Astrocyte of the hippocampus (primary cell): ENCODE results near the gene MTX2.

Experiments
- DNase-seq: peaks from one replicate; pipeline ENCODE4 v3.0.0; 2011; ENCODE audit warnings: low read depth, low spot score

The MTX2 gene

DNA sequence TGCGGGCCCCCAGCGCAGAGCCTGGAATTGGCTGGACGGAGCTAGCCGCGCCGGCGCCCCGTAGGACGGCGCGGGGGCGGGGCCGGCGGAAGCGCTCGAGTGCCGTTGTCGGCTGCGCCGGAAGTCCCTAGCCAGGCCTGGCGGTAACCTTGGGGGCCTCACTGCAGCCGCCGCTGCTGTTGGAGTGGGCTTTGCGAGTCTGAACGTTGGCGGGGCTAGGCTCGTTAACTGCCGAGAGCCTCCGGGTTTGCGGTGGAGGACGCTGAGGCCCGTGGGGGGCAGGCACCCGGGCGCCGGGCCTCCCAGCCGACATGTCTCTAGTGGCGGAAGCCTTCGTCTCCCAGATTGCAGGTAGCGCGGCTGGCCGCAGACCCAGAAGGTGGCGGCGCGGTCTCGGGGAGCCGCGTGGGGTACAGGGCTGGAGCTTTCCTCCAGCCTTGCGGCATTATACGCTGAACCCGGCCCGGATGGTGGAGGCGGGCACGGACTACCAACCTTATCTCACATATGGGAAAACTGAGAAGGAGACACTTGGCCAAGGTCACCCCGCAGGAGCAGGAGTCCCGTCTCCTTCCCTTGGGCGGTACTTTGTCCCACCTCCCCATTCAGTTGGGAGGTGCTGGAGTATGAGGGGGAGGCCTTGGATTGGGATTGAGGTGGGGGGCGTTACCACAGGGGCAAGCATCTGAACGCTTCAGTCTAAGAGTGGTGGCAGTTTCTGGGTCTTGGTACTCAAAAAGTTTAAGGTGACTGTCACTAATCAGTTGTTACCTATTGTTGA lies at the start of gene MTX2:
Gene MTX2 (plus strand): TSS at position 124 of the 781 bp plus-strand sequence. CDS start 188 bp downstream, at position 312.
- DNase-seq: peak; percentile 89

DNA sequence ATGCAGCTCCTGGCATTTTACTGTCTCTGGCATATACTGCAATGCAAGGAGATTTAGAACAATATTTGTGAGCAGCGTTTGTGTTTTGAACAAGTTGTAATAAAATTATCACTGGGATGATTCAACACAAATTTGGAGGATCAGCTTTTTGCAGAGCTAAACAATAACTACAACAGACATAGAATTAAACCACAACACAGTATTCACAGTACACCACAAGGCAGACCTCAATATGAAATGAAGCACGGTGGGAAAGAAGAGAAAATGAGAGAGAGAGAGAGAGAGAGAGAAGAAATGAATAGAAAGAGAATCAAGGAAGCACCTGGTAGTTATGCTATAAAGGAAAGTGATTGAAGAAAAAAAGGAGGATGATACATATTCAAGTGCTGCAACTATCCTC lies 41.4 kb upstream of the MTX2 start:
- no peak for DNase-seq

DNA sequence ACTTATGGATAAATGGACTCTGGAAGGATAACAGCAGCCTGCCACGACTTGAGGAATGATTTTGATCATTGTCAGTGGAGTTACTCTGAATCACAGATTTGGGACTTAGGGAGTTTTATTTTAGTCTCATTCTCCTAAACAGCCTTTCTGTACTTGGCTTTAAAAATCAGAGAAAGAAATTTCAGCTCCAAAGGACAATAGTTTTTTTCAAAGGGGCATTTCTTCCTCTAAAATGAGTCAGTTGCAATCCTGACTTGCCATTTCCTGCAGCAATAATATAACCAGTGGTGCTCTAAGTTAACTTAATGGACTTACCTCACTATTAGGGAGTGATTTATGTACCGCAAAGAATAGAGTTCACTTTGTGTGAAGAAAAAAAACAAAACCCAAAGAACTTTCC lies 35.1 kb upstream of the MTX2 start:
- no peak for DNase-seq

DNA sequence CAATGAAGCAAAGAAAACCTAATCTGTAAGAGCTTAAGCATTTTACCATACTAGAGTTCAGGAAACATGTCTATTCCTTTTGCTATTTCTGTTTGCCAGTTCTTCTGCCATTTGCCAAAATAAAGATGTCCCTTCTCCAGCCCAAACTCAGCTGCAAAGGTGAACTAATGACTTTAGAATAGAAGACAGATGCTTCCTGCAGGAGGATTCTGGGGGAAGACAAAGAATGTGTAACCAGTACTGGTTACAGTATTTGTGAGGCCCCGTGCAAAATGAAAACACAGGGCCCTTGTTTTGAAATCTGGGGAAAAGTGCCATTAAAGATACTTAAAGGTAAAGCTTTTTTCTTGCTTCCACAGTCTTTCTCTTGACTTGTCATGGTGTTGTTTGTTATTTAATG lies 34.3 kb upstream of the MTX2 start:
- no peak for DNase-seq

DNA sequence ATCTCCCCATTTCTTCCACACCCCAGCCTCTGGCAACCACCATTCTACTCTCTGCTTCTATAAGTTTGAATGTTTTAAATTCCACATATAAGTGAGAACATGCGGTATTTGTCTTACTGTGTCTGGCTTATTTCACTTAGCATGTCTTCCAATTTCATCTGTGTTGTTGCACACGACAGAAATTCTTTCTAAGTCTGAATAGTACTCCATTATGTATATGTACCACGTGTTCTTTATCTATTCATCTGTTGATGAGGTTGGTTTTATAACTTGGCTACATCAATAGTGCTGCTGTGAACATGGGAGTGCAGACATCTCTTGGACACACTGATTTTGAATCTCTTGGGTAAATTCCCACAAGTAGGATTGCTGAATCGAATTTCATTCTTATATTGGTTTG lies 31.8 kb upstream of the MTX2 start:
- no peak for DNase-seq

DNA sequence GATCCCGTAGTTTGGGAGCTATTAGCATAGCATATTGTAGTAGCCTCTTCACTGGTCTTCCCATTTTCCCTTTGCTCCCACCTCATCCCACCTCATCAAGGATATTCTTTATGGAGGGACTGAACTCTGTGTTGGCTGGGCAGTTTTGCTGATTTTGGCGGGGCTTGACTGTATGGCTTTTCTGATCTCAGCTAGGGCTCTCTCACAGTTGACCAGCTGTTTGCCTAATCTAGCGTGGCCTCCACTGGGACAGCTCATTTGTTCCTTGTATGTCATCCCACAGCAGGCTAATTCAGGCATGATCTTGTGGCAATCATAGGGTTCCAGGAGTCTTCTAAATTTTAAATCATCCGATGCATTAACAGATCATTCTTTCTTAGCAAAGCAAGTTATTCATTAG lies 30.2 kb upstream of the MTX2 start:
- no peak for DNase-seq

DNA sequence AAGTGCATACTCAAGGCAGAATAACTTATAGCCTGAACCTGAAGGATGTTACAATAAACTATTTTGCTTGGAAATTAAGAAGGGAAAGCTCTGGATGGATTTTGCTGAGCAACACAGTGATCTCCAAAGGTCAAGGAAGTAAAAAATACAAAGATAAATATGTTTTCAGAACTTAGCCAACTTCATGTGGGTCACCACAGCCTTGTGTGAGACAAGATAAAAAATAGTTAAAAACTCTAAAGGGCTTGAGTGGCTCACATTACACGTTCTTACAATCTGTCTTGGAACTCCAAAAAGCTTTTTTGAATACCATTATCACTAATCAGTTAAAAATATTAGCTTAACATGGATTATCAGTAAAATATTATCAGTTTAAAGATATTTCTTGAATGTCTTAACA lies 28.9 kb upstream of the MTX2 start:
- no peak for DNase-seq

DNA sequence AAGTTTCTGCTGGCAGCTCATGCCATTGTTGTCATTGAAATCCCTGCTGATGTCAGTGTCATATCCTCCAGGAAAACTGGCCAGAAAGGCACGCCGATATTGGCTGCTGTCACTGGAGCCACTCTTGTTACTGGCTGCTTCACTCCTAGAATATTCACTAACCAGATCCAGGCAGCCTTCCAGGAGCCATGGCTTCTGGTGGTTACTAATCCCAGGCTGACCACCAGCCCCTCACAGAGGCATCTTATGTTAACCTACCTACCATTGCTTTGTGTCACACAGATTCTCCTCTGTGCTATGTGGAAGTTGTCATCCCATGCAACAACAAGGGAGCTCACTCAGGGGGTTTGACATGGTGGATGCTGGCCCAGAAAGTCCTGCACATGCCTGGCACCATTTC lies 27.0 kb upstream of the MTX2 start:
- DNase-seq: no peak

DNA sequence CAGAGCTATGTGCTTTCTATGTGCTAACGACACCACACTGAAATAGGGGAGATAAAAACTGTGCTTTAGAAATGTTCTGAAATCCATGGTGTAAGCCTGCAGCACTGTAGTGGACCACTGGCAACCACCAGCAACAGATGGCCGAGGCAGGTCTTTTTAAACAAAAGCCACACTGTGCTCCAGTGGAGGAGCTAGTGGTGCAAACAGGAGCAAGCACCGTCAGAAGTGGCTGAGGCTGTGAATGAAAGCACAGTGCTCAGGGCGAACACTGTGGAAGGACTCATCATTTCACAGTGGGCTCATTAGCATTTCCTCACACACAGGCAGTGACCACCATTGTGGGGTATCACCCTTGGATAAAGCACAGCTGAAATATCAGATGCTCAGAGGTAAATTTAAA lies 22.9 kb upstream of the MTX2 start:
- no peak for DNase-seq

DNA sequence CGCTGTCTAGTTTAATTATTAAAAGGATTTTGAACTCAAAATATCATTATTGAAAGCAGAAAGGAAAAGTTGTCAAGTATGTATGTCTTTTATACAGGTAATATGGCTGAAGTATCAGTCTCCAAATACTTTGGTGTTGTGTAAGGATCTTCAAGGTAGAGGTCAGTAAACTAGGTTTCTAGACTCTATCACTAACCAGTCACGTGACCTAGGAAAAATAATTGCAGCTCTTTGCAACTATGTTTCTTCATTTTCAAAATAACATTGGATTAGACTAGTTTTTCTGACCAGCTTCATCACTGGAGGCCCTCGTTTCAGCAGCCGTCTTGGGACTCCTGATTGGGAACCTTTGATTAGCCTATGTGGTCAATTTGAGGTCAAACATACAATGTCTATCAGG lies 21.4 kb upstream of the MTX2 start:
- DNase-seq: no peak

DNA sequence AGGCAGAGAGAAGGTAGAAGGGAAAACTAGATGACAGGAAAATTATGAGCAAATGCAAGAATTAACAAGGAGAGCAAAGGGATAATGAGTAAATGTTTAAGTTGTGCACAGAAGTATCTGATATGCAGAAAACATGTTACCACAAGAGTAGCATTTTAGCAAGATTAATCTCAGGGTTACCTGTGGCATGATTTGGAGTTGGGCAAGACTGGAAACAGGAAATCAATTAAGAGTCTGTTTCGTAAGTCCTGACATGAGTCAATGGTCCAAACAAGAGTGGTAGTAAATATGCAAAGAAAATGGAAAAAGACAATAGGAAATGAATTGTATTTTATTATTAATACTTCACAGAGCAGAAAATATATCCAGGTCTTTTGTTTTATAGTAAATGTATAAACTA lies 17.3 kb upstream of the MTX2 start:
- no peak for DNase-seq

DNA sequence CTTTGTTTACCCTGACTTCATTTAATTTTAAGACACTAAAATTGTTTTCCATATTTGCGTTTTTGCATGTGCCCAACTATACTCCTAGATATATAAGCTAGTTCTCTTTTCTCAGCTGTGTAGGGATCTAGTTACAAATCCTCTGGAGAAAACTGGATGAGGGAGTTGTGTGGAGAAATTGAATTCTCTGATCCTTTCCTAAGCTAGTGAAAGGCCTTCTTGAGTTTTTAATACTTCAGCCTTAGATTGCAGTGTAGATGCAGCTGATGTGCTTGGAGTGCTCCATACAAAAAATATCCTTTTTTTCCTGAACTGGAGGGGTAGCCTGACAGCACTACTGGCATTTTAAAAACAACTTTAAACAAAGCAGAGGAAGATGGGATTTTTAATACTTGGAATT lies 8.6 kb upstream of the MTX2 start:
- no peak for DNase-seq

DNA sequence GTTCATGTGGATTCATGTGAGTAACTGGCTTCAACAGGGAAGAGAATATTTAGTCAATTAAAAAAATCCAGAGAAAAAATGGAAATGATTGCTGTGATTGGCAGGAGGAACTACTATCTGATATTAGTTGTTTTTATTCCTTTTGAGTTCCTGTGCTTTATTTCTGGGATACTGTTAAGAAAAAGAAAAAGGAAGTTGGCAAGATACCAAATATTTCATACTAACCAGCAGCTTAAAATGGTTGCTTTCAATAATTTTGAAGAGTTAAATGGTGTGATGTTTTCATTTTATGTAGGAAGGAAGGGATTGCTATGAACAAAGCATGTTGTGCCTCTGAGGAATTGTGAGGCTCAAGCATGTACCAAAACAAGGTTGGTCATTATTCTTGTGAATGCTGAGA lies 8.1 kb upstream of the MTX2 start:
- no peak for DNase-seq

DNA sequence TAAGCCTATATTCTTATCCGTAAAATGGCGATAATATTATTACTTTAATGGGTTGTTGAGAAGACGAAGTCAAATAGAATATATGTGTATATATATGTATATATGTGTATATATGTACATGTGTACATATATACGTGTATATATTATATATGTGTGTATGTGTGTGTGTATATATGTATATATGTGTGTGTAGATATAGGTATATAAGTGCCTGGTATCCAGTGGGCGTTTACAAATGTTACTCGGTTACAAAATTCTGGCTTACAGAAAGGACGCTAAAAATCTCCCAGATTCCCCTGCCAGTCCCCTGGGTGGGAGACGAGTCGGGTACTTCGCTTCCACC lies 295 bp upstream of the MTX2 start:
- DNase-seq: no peak

DNA sequence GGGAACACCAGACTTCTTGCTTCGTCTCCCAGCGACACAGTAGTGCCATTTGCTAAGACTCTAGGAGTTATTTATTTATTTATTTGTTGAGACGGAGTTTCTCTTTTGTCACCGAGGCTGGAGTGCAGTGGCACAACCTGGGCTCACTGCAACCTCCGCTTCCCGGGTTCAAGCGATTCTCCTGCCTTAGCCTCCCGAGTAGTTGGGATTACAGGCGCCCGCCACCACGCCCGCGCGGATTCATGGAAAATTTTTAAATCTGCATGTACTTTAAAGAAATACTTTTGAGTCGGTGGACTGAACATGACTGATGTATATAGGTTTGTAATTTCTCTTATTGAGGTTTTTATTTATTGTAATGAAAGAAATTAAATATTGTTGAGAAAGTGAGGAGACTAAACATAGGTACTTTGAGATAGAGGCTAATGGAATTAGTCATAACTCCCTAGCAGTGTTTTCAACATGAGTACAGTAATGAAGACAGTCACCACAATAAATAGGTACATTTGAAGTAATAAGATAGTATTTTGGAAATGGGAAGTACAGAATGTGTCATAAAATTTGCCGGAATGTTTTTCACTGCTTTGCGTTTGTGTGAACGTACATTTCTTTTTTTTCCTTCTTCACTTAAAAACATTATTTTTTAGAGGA lies 983 bp downstream of the MTX2 start:
- DNase-seq: no peak

DNA sequence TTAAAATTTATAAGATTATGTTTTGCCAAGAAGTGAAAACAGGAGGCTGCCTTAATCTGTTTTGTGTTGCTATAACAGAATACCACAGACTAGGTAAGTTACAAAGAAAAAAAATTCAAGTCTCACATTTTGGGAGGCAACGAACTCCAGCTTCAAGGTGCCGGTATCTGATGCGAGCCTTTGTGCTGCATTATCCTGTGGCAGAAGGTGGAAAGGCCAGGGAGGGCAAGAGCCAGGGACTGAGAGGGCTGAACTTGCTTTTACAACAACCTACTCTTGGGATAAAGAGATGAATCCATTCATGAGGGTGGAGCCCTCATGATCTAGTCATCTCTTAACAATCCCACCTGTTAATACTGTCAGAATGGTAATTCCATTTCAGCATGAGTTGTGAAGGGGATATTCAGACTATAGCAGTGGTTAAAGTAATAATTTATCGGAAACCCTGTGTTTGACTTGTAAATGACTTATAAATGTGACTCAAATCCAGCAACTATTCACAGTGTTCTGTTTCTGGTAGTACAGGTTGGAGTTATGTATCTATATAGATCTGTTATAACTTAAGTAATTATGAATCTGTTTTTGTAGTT lies 3.7 kb downstream of the MTX2 start:
- DNase-seq: no peak

DNA sequence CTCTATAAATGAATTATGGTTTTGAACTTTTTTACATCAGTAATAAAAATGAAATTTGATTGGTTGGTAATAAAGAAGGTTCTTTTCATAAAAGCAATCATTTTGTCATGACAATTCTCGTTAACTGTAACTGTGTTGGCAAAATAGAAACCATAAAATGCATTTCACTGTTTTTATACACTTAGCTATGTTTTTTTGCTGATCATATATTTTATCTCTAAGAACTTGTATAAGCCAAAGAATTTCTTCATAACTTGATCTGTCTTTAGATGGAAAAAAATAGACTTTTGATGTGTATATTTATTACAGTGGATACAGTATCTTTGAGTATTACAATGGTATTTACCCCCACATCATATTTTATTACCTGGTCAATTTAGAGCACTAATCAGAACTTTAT lies 9.7 kb downstream of the MTX2 start:
- DNase-seq: no peak

DNA sequence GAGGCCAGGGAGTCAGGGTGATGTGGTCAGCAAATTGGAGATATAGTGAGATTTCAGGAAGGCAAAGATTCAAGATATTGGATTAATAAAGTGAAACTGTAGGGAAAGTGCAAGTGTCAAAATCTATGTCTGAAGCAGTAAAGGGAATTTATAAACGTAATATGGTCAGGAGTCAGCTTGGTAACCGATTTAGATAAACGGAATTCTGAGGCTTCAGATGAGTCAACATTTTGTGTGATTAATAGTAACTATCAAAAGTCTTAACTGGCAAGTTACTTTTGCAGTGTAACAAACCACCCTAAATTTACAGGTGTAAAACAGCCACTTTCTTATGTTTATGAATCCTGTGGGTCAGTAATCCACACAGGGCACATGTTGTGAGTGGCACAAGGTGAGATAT lies 10.9 kb downstream of the MTX2 start:
- DNase-seq: no peak

DNA sequence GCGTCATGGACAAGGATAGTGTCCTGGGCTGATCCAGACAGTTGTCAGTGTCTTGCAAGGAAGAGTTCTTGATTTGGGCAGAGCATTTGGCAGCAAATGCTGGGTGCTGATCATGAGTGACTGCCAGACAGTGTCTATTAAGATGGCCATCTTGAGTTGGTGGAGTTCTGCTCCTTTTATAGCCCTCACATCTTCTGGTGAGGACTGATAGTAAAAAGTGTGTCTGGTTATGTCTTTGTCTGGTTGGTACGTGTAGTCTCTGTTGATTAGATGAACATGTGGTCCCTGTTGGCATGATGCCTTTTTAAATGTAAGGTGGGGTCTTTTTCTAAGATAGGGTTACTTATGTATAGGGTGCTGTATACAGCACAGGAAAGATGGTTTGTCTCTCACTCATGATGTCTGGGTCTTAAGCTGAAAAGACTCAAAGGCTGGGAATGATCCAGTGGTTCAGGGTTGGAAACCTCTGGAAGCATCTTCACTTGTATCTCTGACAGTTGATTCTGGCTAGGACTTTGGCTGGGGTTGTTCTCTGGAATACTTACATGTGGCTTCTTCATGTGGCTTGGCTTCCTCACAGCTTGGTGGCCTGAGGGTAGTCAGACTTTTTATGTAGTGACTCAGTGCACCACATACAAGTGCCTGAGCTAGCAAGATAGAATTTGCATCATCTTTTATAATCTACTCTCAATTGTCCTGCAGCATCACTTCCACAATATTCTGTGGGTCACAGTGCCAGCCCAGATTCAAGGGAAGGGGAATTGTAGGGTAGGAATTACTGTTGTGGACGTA lies 11.8 kb downstream of the MTX2 start:
- peak; percentile 27 for DNase-seq

DNA sequence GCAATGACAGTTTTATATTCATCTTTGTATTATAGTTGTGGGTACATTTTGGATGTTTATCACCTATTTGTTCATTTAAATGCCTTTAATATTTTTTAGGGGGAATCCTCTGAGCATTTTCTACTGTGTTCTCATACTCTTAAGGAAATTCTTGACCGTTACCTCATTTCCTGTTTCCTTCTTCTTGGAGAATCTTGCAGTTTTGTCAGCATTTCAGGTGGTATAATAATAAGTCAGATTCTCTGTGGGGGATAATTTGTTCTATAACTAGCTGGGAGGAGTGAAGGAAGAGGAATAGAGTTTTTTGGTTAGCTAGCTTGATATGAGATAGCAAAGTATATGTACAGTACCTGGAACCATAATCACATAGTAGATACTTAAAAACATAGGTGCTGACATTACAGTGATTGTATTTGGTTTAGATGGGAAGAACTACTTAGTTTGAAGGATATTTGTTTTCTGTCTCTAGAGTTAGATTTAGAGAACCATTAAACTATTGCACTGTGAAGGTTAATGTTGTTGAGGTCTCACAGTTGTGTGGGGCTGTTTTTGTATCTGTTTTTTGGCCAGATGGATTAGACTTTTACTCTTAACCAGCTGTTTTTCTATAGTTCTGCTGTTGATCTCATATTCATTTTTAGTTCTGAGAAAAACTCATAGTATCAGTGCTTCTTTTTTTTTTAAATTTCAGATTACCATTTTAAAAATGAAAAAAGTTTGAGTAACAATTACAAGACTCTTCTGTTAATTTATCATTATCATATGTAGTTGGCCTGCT lies 14.2 kb downstream of the MTX2 start:
- no peak for DNase-seq

DNA sequence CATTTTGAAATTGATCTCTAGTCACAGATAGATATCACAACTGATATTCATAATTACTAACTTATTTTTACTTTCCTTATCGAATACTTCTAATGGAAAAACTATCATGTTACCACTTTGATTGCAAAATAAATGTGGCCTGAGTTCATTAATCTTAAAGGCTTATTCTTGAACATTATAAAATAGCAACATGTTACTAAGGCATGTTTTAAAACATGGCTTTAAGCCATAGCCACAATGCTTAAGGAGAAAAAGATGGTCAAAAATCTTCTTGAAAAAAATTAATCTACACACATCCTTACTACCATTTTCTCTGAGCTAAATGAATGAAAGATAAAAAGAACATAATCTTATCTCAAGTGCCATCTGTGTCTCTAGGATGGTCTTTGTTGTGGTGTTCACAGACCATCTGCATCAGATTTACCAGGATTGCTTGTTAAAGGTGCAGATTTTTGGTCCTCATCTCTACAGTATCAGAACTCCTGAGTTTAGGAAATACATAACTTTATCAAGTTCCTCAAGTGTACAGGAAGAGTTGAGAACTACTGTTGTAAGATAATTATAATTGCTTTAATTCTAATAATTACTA lies 15.3 kb downstream of the MTX2 start:
- DNase-seq: no peak
